Lower leg skin (tissue), 3 donors: Measurements from ENCODE around the gene RPS6KA4.

Experiments
- POLR2A ChIP-seq, 2 donors: fragments of 450-650 bp; IDR thresholded peaks; one replicate each; pipeline ENCODE4 v1.6.1; 2016 to 2017; ENCODE audit warnings: antibody characterized with exemption in 2 of 2, mild to moderate bottlenecking in 1 of 2, moderate library complexity in 1 of 2
- TF ChIP-seq, protein P1 (sequence below), 3 donors: fragments of 450-650 bp; IDR thresholded peaks; one replicate each; pipeline ENCODE4 v1.5.1; 2016; ENCODE audit warnings: antibody characterized with exemption in 3 of 3, mild to moderate bottlenecking in 3 of 3, moderate library complexity in 2 of 3

DNA sequence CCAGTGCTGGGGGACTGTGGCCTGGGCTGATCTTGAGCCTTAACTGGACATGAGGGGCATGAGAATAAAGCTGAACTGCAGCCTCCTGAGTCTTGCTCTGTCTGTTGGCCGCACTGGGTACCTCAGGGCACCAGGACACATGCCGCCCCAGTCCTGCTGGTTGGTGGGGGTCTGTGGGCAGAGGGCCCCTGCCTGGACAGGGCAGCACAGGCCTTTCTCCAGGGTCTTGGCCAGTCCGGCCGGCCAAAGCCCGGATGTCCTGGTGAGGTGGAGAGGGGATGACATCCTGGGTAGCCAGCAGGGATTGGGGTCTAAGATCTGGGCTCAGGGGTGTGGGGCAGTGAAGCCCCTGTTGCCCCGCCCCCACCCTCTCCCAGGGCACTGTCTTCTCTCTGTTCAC, 1.5 kb upstream of the RPS6KA4 start:
- TF ChIP-seq, protein P1, sequence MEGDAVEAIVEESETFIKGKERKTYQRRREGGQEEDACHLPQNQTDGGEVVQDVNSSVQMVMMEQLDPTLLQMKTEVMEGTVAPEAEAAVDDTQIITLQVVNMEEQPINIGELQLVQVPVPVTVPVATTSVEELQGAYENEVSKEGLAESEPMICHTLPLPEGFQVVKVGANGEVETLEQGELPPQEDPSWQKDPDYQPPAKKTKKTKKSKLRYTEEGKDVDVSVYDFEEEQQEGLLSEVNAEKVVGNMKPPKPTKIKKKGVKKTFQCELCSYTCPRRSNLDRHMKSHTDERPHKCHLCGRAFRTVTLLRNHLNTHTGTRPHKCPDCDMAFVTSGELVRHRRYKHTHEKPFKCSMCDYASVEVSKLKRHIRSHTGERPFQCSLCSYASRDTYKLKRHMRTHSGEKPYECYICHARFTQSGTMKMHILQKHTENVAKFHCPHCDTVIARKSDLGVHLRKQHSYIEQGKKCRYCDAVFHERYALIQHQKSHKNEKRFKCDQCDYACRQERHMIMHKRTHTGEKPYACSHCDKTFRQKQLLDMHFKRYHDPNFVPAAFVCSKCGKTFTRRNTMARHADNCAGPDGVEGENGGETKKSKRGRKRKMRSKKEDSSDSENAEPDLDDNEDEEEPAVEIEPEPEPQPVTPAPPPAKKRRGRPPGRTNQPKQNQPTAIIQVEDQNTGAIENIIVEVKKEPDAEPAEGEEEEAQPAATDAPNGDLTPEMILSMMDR (IDR thresholded peaks at IDR 0.05) = no peak
- no peak for TF ChIP-seq POLR2A (IDR thresholded peaks at IDR 0.05)
